OCI-LY3 (cell line): Measurements from ENCODE around the gene ADARB2.

Experiments
- EZH2phosphoT487 ChIP-seq: fragments of 200-600 bp; shearing (Covaris generic); IDR thresholded peaks from 2 replicates; pipeline ENCODE4 v1.6.1; 2018; ENCODE audit warnings: antibody characterized with exemption, mixed run types, low read depth
- TF ChIP-seq, protein P1 (sequence below): fragments of 200-600, 300-600 bp; sonication (generic); IDR thresholded peaks from 2 replicates; pipeline ENCODE4 v1.5.1; 2014; ENCODE audit warnings: antibody characterized with exemption, low read length, low read depth

DNA sequence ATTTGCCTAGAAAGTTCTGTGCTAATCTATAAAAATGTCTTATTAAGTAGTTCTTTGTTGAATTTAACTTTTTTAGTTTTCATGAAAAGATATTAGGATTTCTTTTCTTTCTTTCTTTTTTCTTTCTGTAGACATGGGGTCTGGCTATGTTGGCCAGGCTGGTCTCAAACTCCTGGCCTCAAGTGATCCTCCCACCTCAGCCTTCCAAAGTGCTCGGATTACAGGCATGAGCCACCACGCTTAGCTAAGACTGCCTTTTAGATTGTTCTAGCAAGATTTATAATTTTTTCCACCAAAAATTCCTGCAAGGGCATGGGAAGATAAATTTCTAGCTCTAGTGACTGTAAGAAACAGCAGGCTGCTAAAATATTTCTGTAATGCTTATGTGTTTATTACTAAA, 540.7 kb downstream of the ADARB2 start:
- TF ChIP-seq, protein P1, sequence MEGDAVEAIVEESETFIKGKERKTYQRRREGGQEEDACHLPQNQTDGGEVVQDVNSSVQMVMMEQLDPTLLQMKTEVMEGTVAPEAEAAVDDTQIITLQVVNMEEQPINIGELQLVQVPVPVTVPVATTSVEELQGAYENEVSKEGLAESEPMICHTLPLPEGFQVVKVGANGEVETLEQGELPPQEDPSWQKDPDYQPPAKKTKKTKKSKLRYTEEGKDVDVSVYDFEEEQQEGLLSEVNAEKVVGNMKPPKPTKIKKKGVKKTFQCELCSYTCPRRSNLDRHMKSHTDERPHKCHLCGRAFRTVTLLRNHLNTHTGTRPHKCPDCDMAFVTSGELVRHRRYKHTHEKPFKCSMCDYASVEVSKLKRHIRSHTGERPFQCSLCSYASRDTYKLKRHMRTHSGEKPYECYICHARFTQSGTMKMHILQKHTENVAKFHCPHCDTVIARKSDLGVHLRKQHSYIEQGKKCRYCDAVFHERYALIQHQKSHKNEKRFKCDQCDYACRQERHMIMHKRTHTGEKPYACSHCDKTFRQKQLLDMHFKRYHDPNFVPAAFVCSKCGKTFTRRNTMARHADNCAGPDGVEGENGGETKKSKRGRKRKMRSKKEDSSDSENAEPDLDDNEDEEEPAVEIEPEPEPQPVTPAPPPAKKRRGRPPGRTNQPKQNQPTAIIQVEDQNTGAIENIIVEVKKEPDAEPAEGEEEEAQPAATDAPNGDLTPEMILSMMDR: no peak
- TF ChIP-seq EZH2phosphoT487: no peak
